GM23338 (cell line): ENCODE results near the gene FBXO28.

Experiments
- ZNF114 ChIP-seq: fragments of 250-450 bp; sonication (Bioruptor Pico); IDR thresholded peaks from 2 replicates; pipeline ENCODE4 v1.5.0; 2020; ENCODE audit warnings: mild to moderate bottlenecking, moderate library complexity
- TF ChIP-seq, protein P1 (sequence below), 2 experiments: fragments of 200-600 bp in 1 of 2; sonication (generic) in 1 of 2; conservative IDR thresholded peaks; 2 replicates each; pipeline versions ENCODE4 v1.5.1 to v1.6.1; 2016 to 2017; ENCODE audit warnings: antibody characterized with exemption in 2 of 2, low read depth in 2 of 2, mild to moderate bottlenecking in 2 of 2, moderate library complexity in 1 of 2
- TF ChIP-seq, protein P2 (sequence below): IDR thresholded peaks from 2 replicates; pipeline ENCODE4 v1.6.1; 2016; ENCODE audit warnings: antibody characterized with exemption

DNA sequence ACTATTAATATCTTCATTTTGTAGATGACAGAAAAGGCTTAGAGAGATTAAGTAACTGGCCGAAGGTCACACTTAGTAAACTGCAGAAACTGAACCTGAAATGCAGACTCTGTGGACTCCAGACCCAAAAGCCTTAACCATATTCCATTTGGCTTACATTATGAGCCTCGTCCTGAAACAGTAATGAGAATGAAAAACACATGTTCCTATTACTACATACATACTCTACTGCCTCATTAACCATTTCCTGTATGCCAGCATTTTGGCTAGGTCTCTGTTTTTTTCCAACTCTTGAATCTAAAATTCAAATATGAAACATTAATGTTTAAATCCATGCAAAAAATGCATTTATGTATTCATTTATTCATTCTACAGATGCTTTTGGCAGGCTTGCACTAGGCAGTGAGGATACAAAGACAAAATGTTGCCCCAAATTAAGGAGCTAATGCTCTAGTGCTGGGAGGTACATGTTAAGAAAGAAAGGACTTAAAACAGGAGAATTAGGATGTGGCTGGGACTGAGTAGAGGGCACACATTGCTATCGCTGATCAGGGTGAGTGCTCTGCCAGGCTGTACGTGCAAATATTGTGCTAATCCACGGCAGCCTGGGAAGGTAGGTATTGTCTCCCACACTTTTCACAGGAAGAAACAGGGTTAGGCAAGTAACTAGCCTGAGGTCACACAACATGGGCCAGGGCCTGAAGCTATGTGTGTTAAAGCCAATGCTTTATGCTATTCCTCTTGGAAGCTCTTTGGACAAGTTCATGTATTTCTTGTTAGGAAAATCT is 83.1 kb downstream of the FBXO28 start:
- TF ChIP-seq, protein P1, sequence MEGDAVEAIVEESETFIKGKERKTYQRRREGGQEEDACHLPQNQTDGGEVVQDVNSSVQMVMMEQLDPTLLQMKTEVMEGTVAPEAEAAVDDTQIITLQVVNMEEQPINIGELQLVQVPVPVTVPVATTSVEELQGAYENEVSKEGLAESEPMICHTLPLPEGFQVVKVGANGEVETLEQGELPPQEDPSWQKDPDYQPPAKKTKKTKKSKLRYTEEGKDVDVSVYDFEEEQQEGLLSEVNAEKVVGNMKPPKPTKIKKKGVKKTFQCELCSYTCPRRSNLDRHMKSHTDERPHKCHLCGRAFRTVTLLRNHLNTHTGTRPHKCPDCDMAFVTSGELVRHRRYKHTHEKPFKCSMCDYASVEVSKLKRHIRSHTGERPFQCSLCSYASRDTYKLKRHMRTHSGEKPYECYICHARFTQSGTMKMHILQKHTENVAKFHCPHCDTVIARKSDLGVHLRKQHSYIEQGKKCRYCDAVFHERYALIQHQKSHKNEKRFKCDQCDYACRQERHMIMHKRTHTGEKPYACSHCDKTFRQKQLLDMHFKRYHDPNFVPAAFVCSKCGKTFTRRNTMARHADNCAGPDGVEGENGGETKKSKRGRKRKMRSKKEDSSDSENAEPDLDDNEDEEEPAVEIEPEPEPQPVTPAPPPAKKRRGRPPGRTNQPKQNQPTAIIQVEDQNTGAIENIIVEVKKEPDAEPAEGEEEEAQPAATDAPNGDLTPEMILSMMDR (conservative IDR thresholded peaks at IDR 0.05; ENCODE audit: low read depth in 2 of 2): no peak
- TF ChIP-seq, protein P2, sequence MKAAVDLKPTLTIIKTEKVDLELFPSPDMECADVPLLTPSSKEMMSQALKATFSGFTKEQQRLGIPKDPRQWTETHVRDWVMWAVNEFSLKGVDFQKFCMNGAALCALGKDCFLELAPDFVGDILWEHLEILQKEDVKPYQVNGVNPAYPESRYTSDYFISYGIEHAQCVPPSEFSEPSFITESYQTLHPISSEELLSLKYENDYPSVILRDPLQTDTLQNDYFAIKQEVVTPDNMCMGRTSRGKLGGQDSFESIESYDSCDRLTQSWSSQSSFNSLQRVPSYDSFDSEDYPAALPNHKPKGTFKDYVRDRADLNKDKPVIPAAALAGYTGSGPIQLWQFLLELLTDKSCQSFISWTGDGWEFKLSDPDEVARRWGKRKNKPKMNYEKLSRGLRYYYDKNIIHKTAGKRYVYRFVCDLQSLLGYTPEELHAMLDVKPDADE: no peak
- no peak for TF ChIP-seq ZNF114 (CRISPR knock-in tag)
